PC-9 (cell line): ENCODE data around the gene CCDC192. TPM values are rescaled to one million over a fixed set of nuclear protein-coding genes. Genes with fewer than 3 reads are reported as not detected.

Source experiments
- BruUV-seq: library from RNA; stranded (reverse); fragments of 400-500 nt; replicated peaks from 2 replicates; lab custom pipeline; 2021; lab: Mats Ljungman, UMichigan
- CTCF ChIA-PET: fragments of 300-600 bp; sonication (Branson Sonifier 250); formaldehyde crosslinking; loops from one replicate; lab custom pipeline; 2022; ENCODE audit warnings: antibody characterized with exemption; lab: Charles Lee
- POLR2A ChIA-PET: fragments of 300-600 bp; sonication (Branson Sonifier 250); formaldehyde crosslinking; loops from one replicate; lab custom pipeline; 2022; ENCODE audit warnings: antibody characterized with exemption; ENCODE audit not compliant: unreplicated experiment; lab: Charles Lee
- DNase-seq, 2 experiments: peaks; one replicate each; pipeline versions ENCODE4 v3.0.0 to v3.0.0-alpha.2; 2015 to 2022; ENCODE audit warnings: mixed read lengths in 1 of 2
- H2AFZ ChIP-seq: fragments of 200-600 bp; sonication (generic); 2 replicates; pipeline ENCODE4 v1.8.1; 2017; ENCODE audit warnings: antibody characterized with exemption
- H3F3A ChIP-seq: fragments of 200-600 bp; sonication (generic); 2 replicates; pipeline ENCODE4 v1.8.1; 2017; ENCODE audit warnings: antibody characterized with exemption, mild to moderate bottlenecking, low read depth; ENCODE audit not compliant: insufficient read depth
- H3K27ac ChIP-seq: fragments of 200-600 bp; sonication (generic); 2 replicates; pipeline ENCODE4 v1.6.1; 2016; ENCODE audit warnings: mixed run types
- H3K27me3 ChIP-seq: fragments of 200-600 bp; sonication (generic); 2 replicates; pipeline ENCODE4 v1.6.1; 2016; ENCODE audit warnings: low read depth, mixed run types; ENCODE audit not compliant: insufficient read depth
- H3K36me3 ChIP-seq: fragments of 200-600 bp; sonication (generic); 2 replicates; pipeline ENCODE4 v1.6.1; 2016; ENCODE audit warnings: low read depth, mixed run types
- H3K4me1 ChIP-seq: fragments of 200-600 bp; sonication (generic); replicated peaks from 2 replicates; pipeline ENCODE4 v1.6.1; 2016; ENCODE audit warnings: mixed run types; ENCODE audit not compliant: insufficient read depth
- H3K4me2 ChIP-seq: fragments of 200-600 bp; sonication (generic); 2 replicates; pipeline ENCODE4 v1.6.1; 2017; ENCODE audit warnings: mixed run types
- H3K4me3 ChIP-seq: fragments of 200-600 bp; sonication (generic); 2 replicates; pipeline ENCODE4 v1.6.1; 2016; ENCODE audit warnings: mixed run types
- H3K79me2 ChIP-seq: fragments of 200-600 bp; sonication (generic); 2 replicates; pipeline ENCODE4 v1.6.1; 2017; ENCODE audit warnings: low read depth, mixed run types
- H3K9me2 ChIP-seq: fragments of 200-600 bp; sonication (generic); 2 replicates; pipeline ENCODE4 v1.8.1; 2017; ENCODE audit warnings: mild to moderate bottlenecking; ENCODE audit not compliant: insufficient read depth
- H3K9me3 ChIP-seq: fragments of 200-600 bp; sonication (generic); 2 replicates; pipeline ENCODE4 v1.8.1; 2016; ENCODE audit warnings: low read depth; ENCODE audit not compliant: insufficient read depth
- H4K20me1 ChIP-seq: fragments of 200-600 bp; sonication (generic); 2 replicates; pipeline ENCODE4 v1.8.1; 2017; ENCODE audit not compliant: insufficient read depth
- EZH2 ChIP-seq: fragments of 200-600 bp; sonication (generic); IDR thresholded peaks from 2 replicates; pipeline ENCODE4 v1.8.0; 2017; ENCODE audit warnings: antibody characterized with exemption, low read depth
- intact Hi-C: fragments of 100-400 bp; cut with micrococcal nuclease; formaldehyde crosslinking; loops from one replicate; pipeline ENCODE4 v1.10.0; 2022; ENCODE audit not compliant: unreplicated experiment
- total RNA-seq: library from RNA; stranded (reverse); gene quantifications from 2 replicates; pipeline ENCODE4 v1.2.3, GENCODE V29; 2021
- TF ChIP-seq, protein P1 (sequence below): fragments of 200-600 bp; sonication (generic); conservative IDR thresholded peaks from 2 replicates; pipeline ENCODE4 v1.6.1; 2017; ENCODE audit warnings: mixed run types, antibody characterized with exemption, mild to moderate bottlenecking, moderate library complexity

Gene CCDC192
- total RNA-seq, 1 experiment from 2014 or later = not detected

DNA sequence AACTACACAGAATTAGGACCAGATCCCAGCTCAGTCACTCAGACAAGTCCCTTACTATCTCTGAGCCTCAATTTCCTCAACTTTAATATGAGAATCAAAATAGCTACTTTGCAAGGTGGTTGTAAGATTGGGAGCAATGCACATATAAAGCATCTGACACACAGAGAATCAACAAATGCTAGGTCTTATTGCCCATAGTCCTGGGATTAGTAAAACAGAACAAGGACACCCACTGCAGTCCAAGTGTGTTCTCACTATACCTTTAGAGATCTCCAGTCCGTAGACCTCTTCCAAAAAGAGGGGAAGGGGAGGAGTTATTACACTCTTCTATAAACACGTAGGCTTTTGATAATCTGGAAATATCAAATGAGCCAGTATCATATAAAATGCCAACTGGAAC lies 190.0 kb downstream of the CCDC192 start:
- ChIA-PET POLR2A (interaction anchor here (0.6 kb wide), 1 partner anchor 434 kb away, joined by 4 read pairs; no protein-coding TSS in a partner anchor), CTCF (interaction anchor here (1.3 kb wide), 1 partner anchor 15 kb away, joined by 7 read pairs; no protein-coding TSS in a partner anchor)
- no peak for DNase-seq
- Histone ChIP-seq H2AFZ (no peak overlapping the region), H3K4me3 (no peak overlapping the region), H3F3A (peaks cover 7% of the 10 kb centered on the region; the same call in 1 of the 2 replicates), H3K27ac (peak overlapping the region; percentile 75), H3K79me2 (no peaks in the 10 kb centered on the region), H4K20me1 (no peaks in the 10 kb centered on the region), H3K27me3 (no peaks in the 10 kb centered on the region), H3K9me2 (no peaks in the 10 kb centered on the region), H3K4me1 (peaks cover 23% of the 10 kb centered on the region), H3K36me3 (no peaks in the 10 kb centered on the region), H3K9me3 (no peaks in the 10 kb centered on the region), H3K4me2 (peak overlapping the region; percentile 49)
- intact Hi-C loops = loop anchor here (2.0 to 5.0 kb wide), 3 partner anchors 52 to 189 kb away; partner anchors contain the start of gene SLC12A2
- TF ChIP-seq, protein P1, sequence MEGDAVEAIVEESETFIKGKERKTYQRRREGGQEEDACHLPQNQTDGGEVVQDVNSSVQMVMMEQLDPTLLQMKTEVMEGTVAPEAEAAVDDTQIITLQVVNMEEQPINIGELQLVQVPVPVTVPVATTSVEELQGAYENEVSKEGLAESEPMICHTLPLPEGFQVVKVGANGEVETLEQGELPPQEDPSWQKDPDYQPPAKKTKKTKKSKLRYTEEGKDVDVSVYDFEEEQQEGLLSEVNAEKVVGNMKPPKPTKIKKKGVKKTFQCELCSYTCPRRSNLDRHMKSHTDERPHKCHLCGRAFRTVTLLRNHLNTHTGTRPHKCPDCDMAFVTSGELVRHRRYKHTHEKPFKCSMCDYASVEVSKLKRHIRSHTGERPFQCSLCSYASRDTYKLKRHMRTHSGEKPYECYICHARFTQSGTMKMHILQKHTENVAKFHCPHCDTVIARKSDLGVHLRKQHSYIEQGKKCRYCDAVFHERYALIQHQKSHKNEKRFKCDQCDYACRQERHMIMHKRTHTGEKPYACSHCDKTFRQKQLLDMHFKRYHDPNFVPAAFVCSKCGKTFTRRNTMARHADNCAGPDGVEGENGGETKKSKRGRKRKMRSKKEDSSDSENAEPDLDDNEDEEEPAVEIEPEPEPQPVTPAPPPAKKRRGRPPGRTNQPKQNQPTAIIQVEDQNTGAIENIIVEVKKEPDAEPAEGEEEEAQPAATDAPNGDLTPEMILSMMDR = no peak
- TF ChIP-seq EZH2 = no peak
- BruUV-seq = no TSS peak

DNA sequence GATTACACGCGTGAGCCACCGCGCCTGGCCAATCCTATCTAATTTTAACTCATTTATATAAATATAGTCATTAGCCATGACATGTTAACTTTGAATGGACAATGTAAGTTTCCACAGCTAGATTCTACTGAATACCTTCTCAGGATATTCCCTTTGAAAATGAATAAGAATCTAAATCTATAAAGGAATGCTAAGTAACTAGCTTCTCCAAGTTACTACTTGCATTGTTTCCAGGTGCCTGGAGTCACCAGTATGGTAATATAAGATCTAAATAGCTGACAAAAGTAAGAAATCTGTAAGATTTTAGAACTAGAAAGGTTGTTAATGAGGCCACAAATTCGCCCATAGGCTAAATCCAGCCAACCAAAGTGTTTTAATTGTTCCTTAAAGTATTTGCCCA lies 191.3 kb downstream of the CCDC192 start:
- no peak overlapping the region for H3K4me3 ChIP-seq
- H3K4me1 ChIP-seq = peaks cover 23% of the 10 kb centered on the region
- DNase-seq = no peak
- ChIA-PET CTCF (interaction anchor here (0.6 kb wide), 1 partner anchor 187 kb away, joined by 6 read pairs; no protein-coding TSS in a partner anchor), POLR2A (no interaction called here)
- H3K9me3 ChIP-seq = no peaks in the 10 kb centered on the region
- no peaks in the 10 kb centered on the region for H3K9me2 ChIP-seq
- no peak overlapping the region for H3K4me2 ChIP-seq
- H3K79me2 ChIP-seq = no peaks in the 10 kb centered on the region
- H3K36me3 ChIP-seq = no peaks in the 10 kb centered on the region
- no peaks in the 10 kb centered on the region for H4K20me1 ChIP-seq
- intact Hi-C loops = loop anchor here (5.0 kb wide), 2 partner anchors 143 to 188 kb away; partner anchors contain the start of gene SLC12A2
- peaks cover 7% of the 10 kb centered on the region; the same call in 1 of the 2 replicates for H3F3A ChIP-seq
- BruUV-seq = no TSS peak
- H2AFZ ChIP-seq = no peak overlapping the region
- TF ChIP-seq, protein P1 = no peak
- TF ChIP-seq EZH2 = no peak
- H3K27me3 ChIP-seq = no peaks in the 10 kb centered on the region
- no peak overlapping the region for H3K27ac ChIP-seq

DNA sequence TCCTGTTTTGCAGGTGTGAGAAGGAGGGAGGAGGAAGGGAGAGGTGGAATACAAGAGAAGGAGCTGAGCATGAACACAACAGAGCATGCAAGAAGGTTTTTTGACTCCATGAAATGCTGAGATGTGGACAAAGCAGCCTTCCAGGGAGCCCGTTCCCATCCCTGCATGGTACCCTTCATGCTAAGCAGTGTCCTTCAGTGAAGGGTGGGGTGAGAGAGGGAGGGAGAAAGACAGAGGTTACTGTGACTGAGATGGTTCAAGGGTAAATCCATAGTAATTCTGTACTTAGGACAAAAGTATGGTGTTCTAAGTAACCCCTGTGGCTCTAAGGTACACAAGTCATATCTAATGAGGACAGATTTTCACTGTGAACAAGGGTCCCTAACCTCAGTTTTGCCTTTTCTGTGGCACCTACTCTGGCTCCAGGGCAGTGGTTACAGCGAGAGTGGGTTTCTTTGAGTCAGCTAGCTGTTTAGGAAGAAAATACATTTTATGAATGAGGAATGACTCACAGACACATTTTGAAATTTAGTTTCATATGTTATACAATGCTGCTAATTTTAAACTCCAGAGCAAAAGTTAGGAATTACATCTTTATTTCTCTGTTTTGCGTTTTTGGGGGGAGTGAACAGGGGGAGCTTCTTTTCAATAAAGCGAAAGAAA lies 195.5 kb downstream of the CCDC192 start:
- Histone ChIP-seq H3K4me2 (no peak overlapping the region), H3K4me3 (no peak overlapping the region), H3K27me3 (no peaks in the 10 kb centered on the region), H3K36me3 (no peaks in the 10 kb centered on the region), H3K79me2 (no peaks in the 10 kb centered on the region), H3K27ac (no peak overlapping the region), H2AFZ (0 out of 2 replicates have a peak overlapping the region, but pooled peaks have one; percentile 13), H3K4me1 (no peaks in the 10 kb centered on the region), H3K9me2 (no peaks in the 10 kb centered on the region), H4K20me1 (no peaks in the 10 kb centered on the region), H3F3A (no peaks in the 10 kb centered on the region), H3K9me3 (no peaks in the 10 kb centered on the region)
- BruUV-seq = no TSS peak
- intact Hi-C loops = no loop called here
- ChIA-PET CTCF (no interaction called here), POLR2A (no interaction called here)
- no peak for TF ChIP-seq EZH2
- TF ChIP-seq, protein P1 = no peak
- no peak for DNase-seq
